Measurements from ENCODE around the gene RYR1.

- TF ChIP-seq POLR2A (IDR thresholded peaks at IDR 0.05; ENCODE audit: extremely low read depth, insufficient read length) (no peak), MYC (IDR thresholded peaks at IDR 0.05; ENCODE audit: low read depth, low read length) (no peak), MAX (IDR thresholded peaks at IDR 0.05; ENCODE audit: low read depth, low read length) (no peak), CTCF (IDR thresholded peaks at IDR 0.05; ENCODE audit: low read depth, low read length) (no peak)
Measured at GRCh38 chr19:38580080-38580479, 146.6 kb downstream of the RYR1 start.
